ENCODE data around the gene EXD2. TPM values are rescaled to one million over a fixed set of nuclear protein-coding genes. Genes with fewer than 3 reads are reported as not detected.

The EXD2 gene
- total and polyA plus RNA-seq, 2 experiments from 2014 or later = 10.3 to 23.3 TPM

DNA sequence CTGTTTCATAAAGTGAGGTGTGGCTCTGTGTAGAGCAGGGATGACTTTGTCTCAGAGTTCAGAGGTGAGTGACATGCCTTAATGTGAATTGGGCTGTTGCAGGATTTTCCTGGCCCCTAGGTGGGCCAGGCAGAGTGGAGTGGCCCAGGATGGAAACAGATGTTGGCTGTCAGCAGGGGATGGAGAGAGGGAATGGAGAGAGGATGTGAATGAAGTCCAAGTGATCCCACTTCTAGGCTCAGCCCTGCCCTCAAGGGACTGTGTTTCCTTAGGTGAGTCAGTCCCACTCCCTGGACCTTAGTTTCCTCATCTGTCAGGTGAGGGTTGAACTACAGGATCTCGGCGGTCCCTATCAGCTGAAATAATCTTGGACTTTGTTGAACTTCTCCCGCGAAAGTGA, 76.2 kb downstream of the EXD2 start:
- Histone ChIP-seq H3K36me3 (ENCODE audit: insufficient read depth) (no peaks in the 10 kb centered on the region), H2AFZ (no peak overlapping the region), H3K9me2 (ENCODE audit: insufficient read depth) (no peaks in the 10 kb centered on the region), H3K4me3 (no peak overlapping the region), H3K4me2 (no peak overlapping the region), H3K79me2 (replicated peaks; ENCODE audit: insufficient read depth) (no peaks in the 10 kb centered on the region), H3F3A (replicated peaks; ENCODE audit: low read depth) (no peaks in the 10 kb centered on the region; the same call in 1 of the 2 replicates), H3K27ac (ENCODE audit: low read depth) (no peak overlapping the region), H4K20me1 (replicated peaks; ENCODE audit: insufficient read depth) (no peaks in the 10 kb centered on the region), H3K4me1 (ENCODE audit: insufficient read depth) (peaks cover 5% of the 10 kb centered on the region; the same call in 1 of the 2 replicates), H3K27me3 (ENCODE audit: insufficient read depth) (peaks cover 9% of the 10 kb centered on the region; the same call in 1 of the 2 replicates)
- Mint-ChIP-seq H3K9me3 (no peaks in the 10 kb centered on the region), H3K4me3 (no peak overlapping the region), H3K27ac (no peak overlapping the region), H3K4me1 (peaks cover 7% of the 10 kb centered on the region), H3K36me3 (ENCODE audit: low read depth) (no peaks in the 10 kb centered on the region), H3K27me3 (ENCODE audit: insufficient read depth, low read depth, poor library complexity) (peaks cover 5% of the 10 kb centered on the region)
- TF ChIP-seq CREB1 (CRISPR knock-in tag; IDR thresholded peaks at IDR 0.05; ENCODE audit: low read depth) (no peak), ZNF331 (CRISPR knock-in tag; IDR thresholded peaks at IDR 0.05; ENCODE audit: low read depth) (no peak), STAT1 (IDR thresholded peaks at IDR 0.05; ENCODE audit: unreplicated experiment) (no peak), JUNB (IDR thresholded peaks at IDR 0.05; ENCODE audit: unreplicated experiment) (no peak), ETS1 (IDR thresholded peaks at IDR 0.05) (no peak), ZNF114 (CRISPR knock-in tag; IDR thresholded peaks at IDR 0.05) (no peak), POLR2AphosphoS5 (IDR thresholded peaks at IDR 0.05; ENCODE audit: low read depth) (no peak), REST (IDR thresholded peaks at IDR 0.05; ENCODE audit: unreplicated experiment) (no peak), CTCF (conservative IDR thresholded peaks at IDR 0.05; ENCODE audit: low read depth in 2 of 2) (no peak), EZH2 (IDR thresholded peaks at IDR 0.05; ENCODE audit: low read depth, unreplicated experiment) (no peak), NANOG (IDR thresholded peaks at IDR 0.05; ENCODE audit: borderline replicate concordance) (no peak), EZH2phosphoT487 (IDR thresholded peaks at IDR 0.05; ENCODE audit: unreplicated experiment) (no peak)
- TF ChIP-seq, protein P1, sequence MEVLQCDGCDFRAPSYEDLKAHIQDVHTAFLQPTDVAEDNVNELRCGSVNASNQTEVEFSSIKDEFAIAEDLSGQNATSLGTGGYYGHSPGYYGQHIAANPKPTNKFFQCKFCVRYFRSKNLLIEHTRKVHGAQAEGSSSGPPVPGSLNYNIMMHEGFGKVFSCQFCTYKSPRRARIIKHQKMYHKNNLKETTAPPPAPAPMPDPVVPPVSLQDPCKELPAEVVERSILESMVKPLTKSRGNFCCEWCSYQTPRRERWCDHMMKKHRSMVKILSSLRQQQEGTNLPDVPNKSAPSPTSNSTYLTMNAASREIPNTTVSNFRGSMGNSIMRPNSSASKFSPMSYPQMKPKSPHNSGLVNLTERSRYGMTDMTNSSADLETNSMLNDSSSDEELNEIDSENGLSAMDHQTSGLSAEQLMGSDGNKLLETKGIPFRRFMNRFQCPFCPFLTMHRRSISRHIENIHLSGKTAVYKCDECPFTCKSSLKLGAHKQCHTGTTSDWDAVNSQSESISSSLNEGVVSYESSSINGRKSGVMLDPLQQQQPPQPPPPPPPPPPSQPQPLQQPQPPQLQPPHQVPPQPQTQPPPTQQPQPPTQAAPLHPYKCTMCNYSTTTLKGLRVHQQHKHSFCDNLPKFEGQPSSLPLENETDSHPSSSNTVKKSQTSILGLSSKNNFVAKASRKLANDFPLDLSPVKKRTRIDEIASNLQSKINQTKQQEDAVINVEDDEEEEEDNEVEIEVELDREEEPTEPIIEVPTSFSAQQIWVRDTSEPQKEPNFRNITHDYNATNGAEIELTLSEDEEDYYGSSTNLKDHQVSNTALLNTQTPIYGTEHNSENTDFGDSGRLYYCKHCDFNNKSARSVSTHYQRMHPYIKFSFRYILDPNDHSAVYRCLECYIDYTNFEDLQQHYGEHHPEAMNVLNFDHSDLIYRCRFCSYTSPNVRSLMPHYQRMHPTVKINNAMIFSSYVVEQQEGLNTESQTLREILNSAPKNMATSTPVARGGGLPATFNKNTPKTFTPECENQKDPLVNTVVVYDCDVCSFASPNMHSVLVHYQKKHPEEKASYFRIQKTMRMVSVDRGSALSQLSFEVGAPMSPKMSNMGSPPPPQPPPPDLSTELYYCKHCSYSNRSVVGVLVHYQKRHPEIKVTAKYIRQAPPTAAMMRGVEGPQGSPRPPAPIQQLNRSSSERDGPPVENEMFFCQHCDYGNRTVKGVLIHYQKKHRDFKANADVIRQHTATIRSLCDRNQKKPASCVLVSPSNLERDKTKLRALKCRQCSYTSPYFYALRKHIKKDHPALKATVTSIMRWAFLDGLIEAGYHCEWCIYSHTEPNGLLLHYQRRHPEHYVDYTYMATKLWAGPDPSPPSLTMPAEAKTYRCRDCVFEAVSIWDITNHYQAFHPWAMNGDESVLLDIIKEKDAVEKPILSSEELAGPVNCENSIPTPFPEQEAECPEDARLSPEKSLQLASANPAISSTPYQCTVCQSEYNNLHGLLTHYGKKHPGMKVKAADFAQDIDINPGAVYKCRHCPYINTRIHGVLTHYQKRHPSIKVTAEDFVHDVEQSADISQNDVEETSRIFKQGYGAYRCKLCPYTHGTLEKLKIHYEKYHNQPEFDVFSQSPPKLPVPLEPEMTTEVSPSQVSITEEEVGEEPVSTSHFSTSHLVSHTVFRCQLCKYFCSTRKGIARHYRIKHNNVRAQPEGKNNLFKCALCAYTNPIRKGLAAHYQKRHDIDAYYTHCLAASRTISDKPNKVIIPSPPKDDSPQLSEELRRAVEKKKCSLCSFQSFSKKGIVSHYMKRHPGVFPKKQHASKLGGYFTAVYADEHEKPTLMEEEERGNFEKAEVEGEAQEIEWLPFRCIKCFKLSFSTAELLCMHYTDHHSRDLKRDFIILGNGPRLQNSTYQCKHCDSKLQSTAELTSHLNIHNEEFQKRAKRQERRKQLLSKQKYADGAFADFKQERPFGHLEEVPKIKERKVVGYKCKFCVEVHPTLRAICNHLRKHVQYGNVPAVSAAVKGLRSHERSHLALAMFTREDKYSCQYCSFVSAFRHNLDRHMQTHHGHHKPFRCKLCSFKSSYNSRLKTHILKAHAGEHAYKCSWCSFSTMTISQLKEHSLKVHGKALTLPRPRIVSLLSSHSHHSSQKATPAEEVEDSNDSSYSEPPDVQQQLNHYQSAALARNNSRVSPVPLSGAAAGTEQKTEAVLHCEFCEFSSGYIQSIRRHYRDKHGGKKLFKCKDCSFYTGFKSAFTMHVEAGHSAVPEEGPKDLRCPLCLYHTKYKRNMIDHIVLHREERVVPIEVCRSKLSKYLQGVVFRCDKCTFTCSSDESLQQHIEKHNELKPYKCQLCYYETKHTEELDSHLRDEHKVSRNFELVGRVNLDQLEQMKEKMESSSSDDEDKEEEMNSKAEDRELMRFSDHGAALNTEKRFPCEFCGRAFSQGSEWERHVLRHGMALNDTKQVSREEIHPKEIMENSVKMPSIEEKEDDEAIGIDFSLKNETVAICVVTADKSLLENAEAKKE (CRISPR knock-in tag; IDR thresholded peaks at IDR 0.05) = no peak
- ATAC-seq (no peak), DNase-seq (ENCODE audit: low spot score) (no peak)

Data from GM23338 (cell line).